DOHH2 (cell line): ENCODE measurements around the gene TRAF3IP3.

Experiments used
- CTCF ChIP-seq: fragments of 200-600 bp; sonication (generic); IDR thresholded peaks from one replicate; pipeline ENCODE4 v1.5.1; 2014; ENCODE audit warnings: antibody characterized with exemption, mild to moderate bottlenecking, low read depth, low read length; ENCODE audit not compliant: poor library complexity, severe bottlenecking
- EZH2phosphoT487 ChIP-seq: fragments of 200-600 bp; sonication (generic); IDR thresholded peaks from 2 replicates; pipeline ENCODE4 v1.6.1; 2017; ENCODE audit warnings: borderline replicate concordance, mild to moderate bottlenecking, antibody characterized with exemption, low read length, moderate library complexity, mixed read lengths

GRCh38 chr1:209741889-209742288 is 14.0 kb upstream of the TRAF3IP3 start:
- TF ChIP-seq CTCF (no peak), EZH2phosphoT487 (no peak)
